BLaER1 treated with 17β-estradiol and CSF1 and Interleukin-3, amounts not matched to agents 10 nM and 100 nM (cell line): ENCODE measurements around the gene ZNF436.
A peak's percentile ranks its signal among the peaks of the same experiment; 100 is the strongest.

Experiments used
- H3K27ac ChIP-seq, 11 experiments: shearing (Covaris generic); formaldehyde crosslinking; 2 replicates each; pipeline ENCODE4 v1.8.1; 2022
- H3K27me3 ChIP-seq, 11 experiments: shearing (Covaris generic); formaldehyde crosslinking; 2 replicates each; pipeline ENCODE4 v1.8.1; 2022
- H3K36me3 ChIP-seq, 11 experiments: shearing (Covaris generic); formaldehyde crosslinking; 2 replicates each; pipeline ENCODE4 v1.8.1; 2022
- H3K4me1 ChIP-seq, 10 experiments: shearing (Covaris generic); formaldehyde crosslinking; 2 replicates each; pipeline ENCODE4 v1.8.1; 2022
- H3K4me2 ChIP-seq, 11 experiments: shearing (Covaris generic); formaldehyde crosslinking; 2 replicates each; pipeline ENCODE4 v1.8.1; 2022
- H3K4me3 ChIP-seq, 10 experiments: shearing (Covaris generic); formaldehyde crosslinking; 2 replicates each; pipeline ENCODE4 v1.8.1; 2022
- H3K9ac ChIP-seq, 11 experiments: shearing (Covaris generic); formaldehyde crosslinking; 2 replicates each; pipeline ENCODE4 v1.8.1; 2022
- H3K9me3 ChIP-seq, 11 experiments: shearing (Covaris generic); formaldehyde crosslinking; replicated peaks in 1 of 11; 2 replicates each; pipeline ENCODE4 v1.8.1; 2022
- H4K20me1 ChIP-seq, 11 experiments: shearing (Covaris generic); formaldehyde crosslinking; 2 replicates each; pipeline ENCODE4 v1.8.1; 2022
- Cebpa-rat ChIP-seq, 11 experiments: shearing (Covaris generic); IDR thresholded peaks; 2 replicates each; pipeline ENCODE4 v1.8.1; 2022

Gene ZNF436

GRCh38 chr1:23403038-23403336, 33.4 kb upstream of the ZNF436 start:
- Histone ChIP-seq H3K9me3 (no peaks in the 10 kb centered on the region), H3K4me1 (peaks cover 23 to 42% (median 34%) of the 10 kb centered on the region in 10 experiments), H3K9ac (no peak overlapping the region), H3K4me3 (no peak overlapping the region), H3K27ac (peak overlapping the region in 1 of 11 experiments; percentile 15; a peak in 1 of 22 replicates), H4K20me1 (no peaks in the 10 kb centered on the region), H3K27me3 (no peaks in the 10 kb centered on the region), H3K4me2 (peak overlapping the region in 10 of 11 experiments; percentile 2 to 79 (median 35); a peak in 14 of 22 replicates), H3K36me3 (no peaks in the 10 kb centered on the region)
- TF ChIP-seq Cebpa-rat (IDR thresholded peaks at IDR 0.05), result no peak

GRCh38 chr1:23402286-23403037, 32.8 kb upstream of the ZNF436 start:
- Histone ChIP-seq H3K4me3 (no peak overlapping the region), H3K4me2 (peak overlapping the region; percentile 4 to 79 (median 35); a peak in 17 of 22 replicates), H3K36me3 (no peaks in the 10 kb centered on the region), H3K9ac (no peak overlapping the region; a peak in 1 of 22 replicates), H4K20me1 (no peaks in the 10 kb centered on the region), H3K27ac (peak overlapping the region in 5 of 11 experiments; percentile 0 to 34 (median 8); a peak in 2 of 22 replicates), H3K4me1 (peaks cover 23 to 42% (median 34%) of the 10 kb centered on the region in 10 experiments), H3K9me3 (no peaks in the 10 kb centered on the region), H3K27me3 (no peaks in the 10 kb centered on the region)
- TF ChIP-seq Cebpa-rat (IDR thresholded peaks at IDR 0.05), result 0 out of 22 replicates have a peak, but pooled peaks of 1 of the 11 experiments have one; percentile 31

GRCh38 chr1:23401313-23401712, 31.7 kb upstream of the ZNF436 start:
- H3K4me3 ChIP-seq, result no peak overlapping the region
- H3K27me3 ChIP-seq, result no peaks in the 10 kb centered on the region
- no peak overlapping the region for H3K27ac ChIP-seq
- no peaks in the 10 kb centered on the region for H3K9me3 ChIP-seq
- H3K4me1 ChIP-seq, result peaks cover 23 to 42% (median 34%) of the 10 kb centered on the region in 10 experiments
- H3K36me3 ChIP-seq, result no peaks in the 10 kb centered on the region
- peak overlapping the region in 4 of 11 experiments; percentile 4 to 62 (median 23); a peak in 2 of 22 replicates for H3K4me2 ChIP-seq
- no peak overlapping the region for H3K9ac ChIP-seq
- no peaks in the 10 kb centered on the region for H4K20me1 ChIP-seq
- no peak for TF ChIP-seq Cebpa-rat (IDR thresholded peaks at IDR 0.05)

- H3K4me1 ChIP-seq, result peaks cover 23 to 42% (median 34%) of the 10 kb centered on the region in 10 experiments
- H3K27ac ChIP-seq, result 0 out of 22 replicates have a peak overlapping the region, but pooled peaks of 1 of the 11 experiments have one; percentile 7
- peak overlapping the region in 4 of 11 experiments; percentile 12 to 20 (median 14); a peak in 3 of 22 replicates for H3K4me2 ChIP-seq
- H3K27me3 ChIP-seq, result no peaks in the 10 kb centered on the region
- H3K9me3 ChIP-seq, result no peaks in the 10 kb centered on the region
- peak in 1 of 11 experiments; percentile 26; a peak in 1 of 22 replicates for TF ChIP-seq Cebpa-rat (IDR thresholded peaks at IDR 0.05)
- no peaks in the 10 kb centered on the region for H4K20me1 ChIP-seq
- H3K9ac ChIP-seq, result no peak overlapping the region
- no peak overlapping the region for H3K4me3 ChIP-seq
- no peaks in the 10 kb centered on the region for H3K36me3 ChIP-seq
Measured at GRCh38 chr1:23400324-23401114, 30.9 kb upstream of the ZNF436 start.

GRCh38 chr1:23399229-23399628, 29.6 kb upstream of the ZNF436 start:
- no peak overlapping the region for H3K4me2 ChIP-seq
- H3K4me3 ChIP-seq, result no peak overlapping the region
- no peak for TF ChIP-seq Cebpa-rat (IDR thresholded peaks at IDR 0.05)
- peaks cover 24 to 45% (median 39%) of the 10 kb centered on the region in 10 experiments for H3K4me1 ChIP-seq
- H4K20me1 ChIP-seq, result no peaks in the 10 kb centered on the region
- H3K36me3 ChIP-seq, result no peaks in the 10 kb centered on the region
- no peak overlapping the region for H3K9ac ChIP-seq
- H3K9me3 ChIP-seq, result no peaks in the 10 kb centered on the region
- H3K27ac ChIP-seq, result no peak overlapping the region
- H3K27me3 ChIP-seq, result no peaks in the 10 kb centered on the region

GRCh38 chr1:23397908-23398307, 28.3 kb upstream of the ZNF436 start:
- H4K20me1 ChIP-seq, result no peaks in the 10 kb centered on the region
- TF ChIP-seq Cebpa-rat (IDR thresholded peaks at IDR 0.05), result no peak
- no peak overlapping the region for H3K4me3 ChIP-seq
- peaks cover 16 to 40% (median 36%) of the 10 kb centered on the region in 10 experiments for H3K4me1 ChIP-seq
- H3K27ac ChIP-seq, result no peak overlapping the region
- no peaks in the 10 kb centered on the region for H3K36me3 ChIP-seq
- no peak overlapping the region for H3K9ac ChIP-seq
- no peak overlapping the region for H3K4me2 ChIP-seq
- H3K27me3 ChIP-seq, result no peaks in the 10 kb centered on the region
- H3K9me3 ChIP-seq, result no peaks in the 10 kb centered on the region; a peak in 1 of 22 replicates

GRCh38 chr1:23396380-23396779, 26.7 kb upstream of the ZNF436 start:
- Histone ChIP-seq H3K27me3 (no peaks in the 10 kb centered on the region), H3K4me1 (peaks cover 5 to 27% (median 22%) of the 10 kb centered on the region in 10 experiments; a peak in 17 of 20 replicates), H3K4me3 (no peak overlapping the region), H4K20me1 (no peaks in the 10 kb centered on the region), H3K27ac (no peak overlapping the region), H3K9ac (no peak overlapping the region), H3K36me3 (no peaks in the 10 kb centered on the region), H3K4me2 (no peak overlapping the region), H3K9me3 (no peaks in the 10 kb centered on the region; a peak in 1 of 22 replicates)
- TF ChIP-seq Cebpa-rat (IDR thresholded peaks at IDR 0.05), result no peak

- H3K4me3 ChIP-seq, result no peak overlapping the region
- H3K4me1 ChIP-seq, result peaks cover 5 to 24% (median 20%) of the 10 kb centered on the region in 10 experiments; a peak in 16 of 20 replicates
- H3K27ac ChIP-seq, result no peak overlapping the region
- H3K4me2 ChIP-seq, result no peak overlapping the region
- H3K9me3 ChIP-seq, result no peaks in the 10 kb centered on the region; a peak in 1 of 22 replicates
- H3K27me3 ChIP-seq, result no peaks in the 10 kb centered on the region
- H3K9ac ChIP-seq, result no peak overlapping the region
- no peak for TF ChIP-seq Cebpa-rat (IDR thresholded peaks at IDR 0.05)
- no peaks in the 10 kb centered on the region for H3K36me3 ChIP-seq
- no peaks in the 10 kb centered on the region for H4K20me1 ChIP-seq
Measured at GRCh38 chr1:23395849-23396248, 26.2 kb upstream of the ZNF436 start.

- H3K36me3 ChIP-seq, result no peaks in the 10 kb centered on the region
- H3K4me2 ChIP-seq, result peak overlapping the region in 3 of 11 experiments; percentile 28 to 69 (median 41); a peak in 1 of 22 replicates
- no peak overlapping the region for H3K4me3 ChIP-seq
- no peaks in the 10 kb centered on the region for H4K20me1 ChIP-seq
- no peak overlapping the region for H3K9ac ChIP-seq
- no peak for TF ChIP-seq Cebpa-rat (IDR thresholded peaks at IDR 0.05)
- peaks cover 5 to 24% (median 17%) of the 10 kb centered on the region in 10 experiments; a peak in 16 of 20 replicates for H3K4me1 ChIP-seq
- no peak overlapping the region for H3K27ac ChIP-seq
- H3K27me3 ChIP-seq, result no peaks in the 10 kb centered on the region
- no peaks in the 10 kb centered on the region; a peak in 1 of 22 replicates for H3K9me3 ChIP-seq
Measured at GRCh38 chr1:23395154-23395724, 25.6 kb upstream of the ZNF436 start.
